Measurements from ENCODE around the gene RPP25. TPM values are rescaled to one million over a fixed set of nuclear protein-coding genes. Genes with fewer than 3 reads are reported as not detected.

The RPP25 gene
- total RNA-seq, 1 donor from 2014 or later: 24.0 TPM

DNA sequence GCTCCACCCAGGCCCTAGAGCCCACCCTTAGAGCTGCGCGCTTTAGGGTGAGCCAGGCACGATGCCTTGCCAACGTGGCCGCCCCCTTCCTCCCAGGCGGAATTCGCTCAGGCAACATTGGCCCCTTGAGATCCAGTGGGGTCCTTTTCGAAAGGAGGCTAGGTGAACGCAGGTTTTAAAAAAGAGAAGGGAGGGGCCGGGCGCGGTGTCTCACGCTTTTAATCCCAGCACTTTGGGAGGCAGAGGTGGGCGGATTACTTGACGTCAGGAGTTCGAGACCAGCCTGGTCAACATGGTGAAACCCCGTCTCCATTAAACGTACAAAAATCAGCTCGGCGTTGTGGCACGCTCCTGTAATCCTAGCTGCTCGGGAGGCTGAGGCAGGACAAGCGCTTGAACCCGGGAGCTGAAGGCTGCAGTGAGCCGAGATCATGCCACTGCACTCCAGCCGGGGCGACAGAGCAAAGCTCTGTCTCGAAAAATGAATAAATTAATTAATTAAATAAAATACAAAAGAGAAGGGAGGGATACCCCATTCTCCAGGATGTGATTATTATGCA is 984 bp upstream of the RPP25 start:
- peaks cover 13% of the 10 kb centered on the region for H3K27me3 Mint-ChIP-seq (ENCODE audit: unreplicated experiment)

DNA sequence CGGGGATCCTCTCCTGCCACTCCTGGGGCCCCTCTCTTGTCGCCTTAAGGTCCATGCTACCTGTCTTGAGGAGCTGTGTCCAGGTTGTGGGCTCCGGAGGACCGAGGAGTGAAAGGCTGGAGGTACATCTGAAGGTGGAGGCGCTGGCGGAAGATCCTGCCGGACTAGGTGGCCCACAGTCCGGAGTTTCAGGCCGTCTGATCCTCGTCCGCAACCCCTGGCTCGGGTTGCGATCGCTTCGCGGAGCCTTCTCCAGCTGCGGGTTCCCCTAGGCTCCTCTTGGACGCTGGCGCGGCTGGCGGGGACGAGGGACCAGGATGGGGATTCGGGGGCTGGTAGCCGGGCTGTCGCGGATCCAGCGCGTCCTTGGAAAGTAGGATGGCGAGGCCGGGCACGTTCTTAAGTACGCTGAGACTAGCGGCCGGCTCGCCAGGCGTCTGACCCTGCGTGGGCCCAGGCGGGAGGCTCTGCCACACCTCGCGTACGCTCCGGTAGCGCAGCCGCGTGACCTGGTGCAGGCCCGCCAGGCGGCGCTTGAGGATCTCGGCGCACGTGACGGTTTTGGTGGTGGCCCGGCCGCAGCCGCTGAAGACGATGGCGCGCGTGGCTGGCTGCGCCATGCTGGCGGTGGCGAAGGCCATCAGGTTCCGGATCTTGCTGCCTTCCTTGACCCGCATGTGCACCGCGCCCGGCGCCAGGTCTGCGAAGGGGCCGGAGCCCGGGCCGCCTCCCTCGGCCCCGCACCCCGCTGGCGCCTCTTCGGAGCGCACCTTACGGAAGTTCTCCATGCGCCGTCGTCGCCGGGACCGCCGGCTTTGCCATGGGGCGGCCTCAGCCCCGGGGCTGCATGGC is 550 bp downstream of the RPP25 start:
- TF ChIP-seq, protein P1, sequence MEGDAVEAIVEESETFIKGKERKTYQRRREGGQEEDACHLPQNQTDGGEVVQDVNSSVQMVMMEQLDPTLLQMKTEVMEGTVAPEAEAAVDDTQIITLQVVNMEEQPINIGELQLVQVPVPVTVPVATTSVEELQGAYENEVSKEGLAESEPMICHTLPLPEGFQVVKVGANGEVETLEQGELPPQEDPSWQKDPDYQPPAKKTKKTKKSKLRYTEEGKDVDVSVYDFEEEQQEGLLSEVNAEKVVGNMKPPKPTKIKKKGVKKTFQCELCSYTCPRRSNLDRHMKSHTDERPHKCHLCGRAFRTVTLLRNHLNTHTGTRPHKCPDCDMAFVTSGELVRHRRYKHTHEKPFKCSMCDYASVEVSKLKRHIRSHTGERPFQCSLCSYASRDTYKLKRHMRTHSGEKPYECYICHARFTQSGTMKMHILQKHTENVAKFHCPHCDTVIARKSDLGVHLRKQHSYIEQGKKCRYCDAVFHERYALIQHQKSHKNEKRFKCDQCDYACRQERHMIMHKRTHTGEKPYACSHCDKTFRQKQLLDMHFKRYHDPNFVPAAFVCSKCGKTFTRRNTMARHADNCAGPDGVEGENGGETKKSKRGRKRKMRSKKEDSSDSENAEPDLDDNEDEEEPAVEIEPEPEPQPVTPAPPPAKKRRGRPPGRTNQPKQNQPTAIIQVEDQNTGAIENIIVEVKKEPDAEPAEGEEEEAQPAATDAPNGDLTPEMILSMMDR (IDR thresholded peaks at IDR 0.05; ENCODE audit: unreplicated experiment): peak; percentile 48
- Mint-ChIP-seq H3K27ac (ENCODE audit: unreplicated experiment) (peak overlapping the region; percentile 42), H3K9me3 (ENCODE audit: unreplicated experiment) (no peaks in the 10 kb centered on the region), H3K4me1 (ENCODE audit: unreplicated experiment) (peaks cover 33% of the 10 kb centered on the region), H3K36me3 (ENCODE audit: low read depth, unreplicated experiment) (no peaks in the 10 kb centered on the region), H3K27me3 (ENCODE audit: unreplicated experiment) (peaks cover 12% of the 10 kb centered on the region), H3K4me3 (ENCODE audit: unreplicated experiment) (peak overlapping the region; percentile 88)
- DNase-seq (ENCODE audit: low spot score): peak; percentile 73

More for the DNA sequence above, 984 bp upstream of the RPP25 start:
- H3K9me3 Mint-ChIP-seq (ENCODE audit: unreplicated experiment): no peaks in the 10 kb centered on the region
- DNase-seq (ENCODE audit: low spot score): no peak
- peak overlapping the region; percentile 94 for H3K4me3 Mint-ChIP-seq (ENCODE audit: unreplicated experiment)
- H3K4me1 Mint-ChIP-seq (ENCODE audit: unreplicated experiment): peaks cover 44% of the 10 kb centered on the region
- peak overlapping the region; percentile 67 for H3K27ac Mint-ChIP-seq (ENCODE audit: unreplicated experiment)
- no peaks in the 10 kb centered on the region for H3K36me3 Mint-ChIP-seq (ENCODE audit: low read depth, unreplicated experiment)
- TF ChIP-seq, protein P1 (IDR thresholded peaks at IDR 0.05; ENCODE audit: unreplicated experiment): no peak

DNA sequence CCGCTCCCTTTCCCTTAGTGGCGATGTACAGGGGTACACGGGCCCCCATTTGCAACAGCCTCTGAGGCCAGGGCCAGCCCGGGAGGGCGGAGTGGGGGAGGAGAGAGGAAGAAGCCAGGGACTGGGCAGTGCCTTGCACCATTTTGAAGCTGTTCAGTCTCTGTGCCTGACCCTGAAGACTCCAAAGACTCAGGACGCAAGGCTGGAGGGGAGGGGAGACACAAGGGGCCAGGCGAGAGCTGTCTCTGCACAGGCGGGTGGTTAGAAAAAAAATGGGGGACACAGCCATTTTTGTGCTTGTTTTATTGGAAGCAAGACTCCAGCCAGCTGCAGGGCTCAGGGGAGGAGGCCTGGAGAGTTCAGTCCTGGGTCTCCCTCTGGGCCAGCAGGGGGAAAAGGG is 1.6 kb downstream of the RPP25 start:
- TF ChIP-seq, protein P1 (IDR thresholded peaks at IDR 0.05; ENCODE audit: unreplicated experiment): no peak
- no peaks in the 10 kb centered on the region for H3K9me3 Mint-ChIP-seq (ENCODE audit: unreplicated experiment)
- peaks cover 36% of the 10 kb centered on the region for H3K4me1 Mint-ChIP-seq (ENCODE audit: unreplicated experiment)
- peak overlapping the region; percentile 88 for H3K4me3 Mint-ChIP-seq (ENCODE audit: unreplicated experiment)
- peaks cover 12% of the 10 kb centered on the region for H3K27me3 Mint-ChIP-seq (ENCODE audit: unreplicated experiment)
- no peaks in the 10 kb centered on the region for H3K36me3 Mint-ChIP-seq (ENCODE audit: low read depth, unreplicated experiment)
- DNase-seq (ENCODE audit: low spot score): no peak
- no peak overlapping the region for H3K27ac Mint-ChIP-seq (ENCODE audit: unreplicated experiment)

DNA sequence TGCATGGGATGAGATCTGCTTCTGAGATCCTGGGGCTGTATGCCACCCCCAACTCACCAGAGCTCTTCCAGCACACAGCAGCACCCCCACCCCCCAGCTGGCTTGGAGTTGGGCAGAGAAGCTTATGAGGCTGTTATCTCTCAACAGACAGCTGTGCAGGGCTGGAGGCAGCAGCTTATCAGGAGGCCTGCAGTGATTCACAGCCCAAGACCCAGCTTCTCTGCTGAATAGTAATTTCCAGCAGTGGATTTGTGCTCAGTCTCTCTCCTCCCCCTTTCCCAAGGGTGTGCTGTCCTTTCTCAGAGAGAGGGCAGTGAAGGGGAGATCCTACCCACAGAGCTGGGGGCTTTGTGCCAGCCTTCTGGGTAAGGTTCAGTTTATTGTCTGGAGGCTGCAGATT is 2.1 kb downstream of the RPP25 start:
- peak; percentile 22 for DNase-seq (ENCODE audit: low spot score)
- Mint-ChIP-seq H3K9me3 (ENCODE audit: unreplicated experiment) (no peaks in the 10 kb centered on the region), H3K4me1 (ENCODE audit: unreplicated experiment) (peaks cover 35% of the 10 kb centered on the region), H3K27ac (ENCODE audit: unreplicated experiment) (no peak overlapping the region), H3K27me3 (ENCODE audit: unreplicated experiment) (peaks cover 12% of the 10 kb centered on the region), H3K4me3 (ENCODE audit: unreplicated experiment) (peak overlapping the region; percentile 88), H3K36me3 (ENCODE audit: low read depth, unreplicated experiment) (no peaks in the 10 kb centered on the region)
- TF ChIP-seq, protein P1 (IDR thresholded peaks at IDR 0.05; ENCODE audit: unreplicated experiment): no peak

GRCh38 chr15:74951006-74951405 is 5.6 kb downstream of the RPP25 start:
- no peak for DNase-seq (ENCODE audit: low spot score)
- Mint-ChIP-seq H3K27ac (ENCODE audit: unreplicated experiment) (no peak overlapping the region), H3K4me1 (ENCODE audit: unreplicated experiment) (peaks cover 23% of the 10 kb centered on the region), H3K36me3 (ENCODE audit: low read depth, unreplicated experiment) (no peaks in the 10 kb centered on the region), H3K27me3 (ENCODE audit: unreplicated experiment) (peaks cover 2% of the 10 kb centered on the region), H3K9me3 (ENCODE audit: unreplicated experiment) (no peaks in the 10 kb centered on the region), H3K4me3 (ENCODE audit: unreplicated experiment) (no peak overlapping the region)
- TF ChIP-seq, protein P1 (IDR thresholded peaks at IDR 0.05; ENCODE audit: unreplicated experiment): no peak

All from endothelial cell (in vitro differentiated cells).